Spleen (tissue), 11 donors: ENCODE measurements around the gene FGF8. TPM values are rescaled to one million over a fixed set of nuclear protein-coding genes. Genes with fewer than 3 reads are reported as not detected.

Experiments
- DNase-seq: peaks from one replicate; pipeline ENCODE4 v3.0.0-alpha.2; 2020
- H3K27ac ChIP-seq, 8 donors: fragments of 200-600 bp; sonication (generic) in 7 of 8; 1 replicate in 4 of 8; 2 replicates in 4 of 8; pipeline versions ENCODE4 v1.5.0 to v1.8.0; 2016 to 2021; ENCODE audit warnings: inconsistent platforms in 4 of 8, mild to moderate bottlenecking in 4 of 8, moderate library complexity in 1 of 8
- H3K27me3 ChIP-seq, 7 donors: fragments of 200-600 bp; sonication (generic) in 6 of 7; replicated peaks in 1 of 7; 1 replicate in 4 of 7; 2 replicates in 3 of 7; pipeline versions ENCODE4 v1.5.0 to v1.8.0; 2016 to 2021; ENCODE audit warnings: inconsistent platforms in 3 of 7, mild to moderate bottlenecking in 1 of 7
- H3K36me3 ChIP-seq, 6 donors: fragments of 200-600 bp; sonication (generic) in 5 of 6; 1 replicate in 4 of 6; 2 replicates in 2 of 6; pipeline versions ENCODE4 v1.5.0 to v1.8.0; 2016 to 2021; ENCODE audit warnings: inconsistent platforms in 2 of 6
- H3K4me1 ChIP-seq, 6 donors: fragments of 200-600 bp; sonication (generic) in 5 of 6; 1 replicate in 3 of 6; 2 replicates in 3 of 6; pipeline versions ENCODE4 v1.5.0 to v1.8.0; 2016 to 2021; ENCODE audit warnings: inconsistent platforms in 3 of 6
- H3K4me3 ChIP-seq, 8 donors: fragments of 200-600 bp; sonication (generic) in 7 of 8; 1 replicate in 4 of 8; 2 replicates in 4 of 8; pipeline versions ENCODE4 v1.5.0 to v1.8.0; 2016 to 2021; ENCODE audit warnings: inconsistent platforms in 4 of 8, mild to moderate bottlenecking in 4 of 8, moderate library complexity in 2 of 8
- H3K9me3 ChIP-seq, 8 donors: fragments of 200-600 bp; sonication (generic) in 7 of 8; 1 replicate in 4 of 8; 2 replicates in 4 of 8; pipeline versions ENCODE4 v1.5.0 to v1.8.0; 2016 to 2021; ENCODE audit warnings: inconsistent platforms in 4 of 8
- CTCF ChIP-seq, 11 experiments: fragments of 200-600 bp in 7 of 11; fragments of 450-650 bp in 4 of 11; sonication (generic) in 4 of 11; IDR thresholded peaks in 8 of 11; conservative IDR thresholded peaks in 3 of 11; 1 replicate in 7 of 11; 2 replicates in 4 of 11; pipeline versions ENCODE4 v1.4.0 to v1.8.0; 2016 to 2021; ENCODE audit warnings: antibody characterized with exemption in 11 of 11, inconsistent platforms in 4 of 11, mild to moderate bottlenecking in 1 of 11
- POLR2A ChIP-seq, 3 donors: fragments of 450-650 bp; IDR thresholded peaks; one replicate each; pipeline ENCODE4 v1.5.1; 2017; ENCODE audit warnings: antibody characterized with exemption in 3 of 3, mild to moderate bottlenecking in 1 of 3
- POLR2AphosphoS5 ChIP-seq, 3 donors: sonication (generic); formaldehyde crosslinking; IDR thresholded peaks; one replicate each; pipeline ENCODE4 v1.5.1; 2017; ENCODE audit warnings: antibody characterized with exemption in 3 of 3
- WGBS, 5 donors: extraction: QIAGEN DNeasy Blood & Tissue Kit in 3 of 5; methylation state at CpG; one replicate each; pipeline versions ENCODE4 v1.1.5 to v1.1.7; 2013 to 2018; 5-methylcytosine and 5-hydroxymethylcytosine counted together
- intact Hi-C: fragments of 100-400 bp; cut with DNase I; formaldehyde crosslinking; loops from one replicate; pipeline ENCODE4 v1.15.0; 2023; ENCODE audit warnings: low total_unique reads
- polyA plus RNA-seq, 3 donors: library from polyadenylated mRNA; stranded (reverse); fragments of 200-250 nt; gene quantifications; one replicate each; pipeline ENCODE4 v1.2.1, GENCODE V29; 2013
- total RNA-seq, 7 donors: library from RNA; depleted of rRNA in 3 of 7; stranded (reverse); fragments of >200 nt in 3 of 7; fragmentation: NEBNext Ultra II Directional in 4 of 7; extraction: Animal tissue kit (Norgen Biotek cat#: 25700) in 4 of 7; gene quantifications; one replicate each; pipeline versions ENCODE4 v1.1.0 to v1.2.1, GENCODE V29; 2016 to 2021
- donor health status: healthy with polysubstance abuse.
- donor health status: DM: no; HTN: no; CAD: no; lungs with moderate emphysema.
- donor health status: DM: no; HTN: no; CAD: no.
- donor health status: Bipolar disorder and iron deficiency.
- donor health status: healthy.
- donor health status: DM: no; HTN: no; CAD: no.
- donor health status: DM: yes; HTN: yes; CAD: no.

Gene FGF8
- total and polyA plus RNA-seq, 10 donors, result 0.11 TPM; not detected in 8

GRCh38 chr10:101767966-101768790 is 7.7 kb downstream of the FGF8 start:
- no peaks in the 10 kb centered on the region for H3K36me3 ChIP-seq
- intact Hi-C loops, result no loop called here
- peaks cover 0 to 79% (median 37%) of the 10 kb centered on the region in 7 donors for H3K27me3 ChIP-seq
- WGBS, 5 donors, result 52 to 79% (median 67%) methylated on average over 12 to 14 of the region's 14 CpGs
- no peaks in the 10 kb centered on the region for H3K9me3 ChIP-seq
- no peak for DNase-seq
- peaks cover 0 to 2% (median 0%) of the 10 kb centered on the region in 6 donors for H3K4me1 ChIP-seq
- H3K27ac ChIP-seq, result no peak overlapping the region
- no peak overlapping the region for H3K4me3 ChIP-seq
- no peak for TF ChIP-seq POLR2A (IDR thresholded peaks at IDR 0.05)
- no peak for TF ChIP-seq CTCF (IDR thresholded peaks at IDR 0.05 in 8 of 11, conservative IDR thresholded peaks at IDR 0.05 in 3 of 11)

- peaks cover 0 to 76% (median 31%) of the 10 kb centered on the region in 7 donors for H3K27me3 ChIP-seq
- 47 to 67% (median 52%) methylated on average over 6 of the region's 6 CpGs for WGBS, 5 donors
- intact Hi-C loops, result no loop called here
- H3K4me3 ChIP-seq, result no peak overlapping the region
- no peaks in the 10 kb centered on the region for H3K36me3 ChIP-seq
- no peak overlapping the region for H3K27ac ChIP-seq
- no peaks in the 10 kb centered on the region for H3K4me1 ChIP-seq
- H3K9me3 ChIP-seq, result no peaks in the 10 kb centered on the region
- TF ChIP-seq POLR2AphosphoS5 (IDR thresholded peaks at IDR 0.05), result no peak
- no peak for DNase-seq
Measured at GRCh38 chr10:101767600-101767945, 8.3 kb downstream of the FGF8 start.

DNA sequence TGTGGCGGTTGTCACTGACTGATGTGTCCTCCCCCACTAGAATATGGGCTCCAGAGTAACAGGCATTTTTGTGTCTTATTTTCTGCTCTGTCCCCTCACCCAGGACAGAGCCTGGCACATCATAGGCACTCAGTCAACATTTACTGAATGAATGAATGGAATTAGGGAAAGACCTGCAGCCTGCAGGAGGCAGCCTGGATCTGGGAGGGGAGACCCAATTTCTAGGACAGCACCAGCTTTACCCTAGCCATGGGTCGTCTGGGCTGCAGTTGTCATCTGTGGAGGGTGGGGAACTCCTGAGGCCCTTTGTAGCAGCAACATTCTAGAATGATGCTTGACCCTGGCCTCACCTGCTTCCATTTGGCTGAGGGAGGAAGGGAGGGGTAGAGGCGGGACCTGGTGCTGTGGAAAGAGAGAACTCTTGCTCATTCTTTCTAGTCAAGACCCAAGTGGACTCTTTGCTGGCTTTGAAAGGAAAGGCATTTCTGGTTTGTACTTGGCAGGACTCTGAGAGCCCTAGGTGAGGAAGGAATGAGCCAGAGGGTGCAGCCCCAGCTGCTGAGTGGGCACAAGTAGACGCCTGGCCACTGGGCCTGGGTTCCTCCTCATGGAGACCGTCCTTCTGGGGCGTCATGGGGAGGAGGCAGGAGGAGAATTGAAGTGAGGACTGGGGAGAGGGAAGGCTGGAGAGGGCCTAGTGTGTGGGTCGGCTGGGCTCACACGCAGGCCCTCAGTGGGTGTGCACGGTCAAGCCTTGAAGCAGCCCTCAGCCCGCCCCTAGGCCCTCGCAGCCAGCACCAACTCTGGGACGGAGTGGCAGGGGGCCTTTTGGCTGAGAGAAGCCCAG is 8.9 kb downstream of the FGF8 start:
- no peak overlapping the region for H3K27ac ChIP-seq
- no peaks in the 10 kb centered on the region for H3K36me3 ChIP-seq
- WGBS, 5 donors, result 75 to 89% (median 76%) methylated on average over 12 of the region's 12 CpGs
- peaks cover 0 to 70% (median 25%) of the 10 kb centered on the region in 7 donors for H3K27me3 ChIP-seq
- H3K4me3 ChIP-seq, result no peak overlapping the region
- TF ChIP-seq CTCF (IDR thresholded peaks at IDR 0.05 in 8 of 11, conservative IDR thresholded peaks at IDR 0.05 in 3 of 11) (no peak), POLR2A (IDR thresholded peaks at IDR 0.05) (no peak), POLR2AphosphoS5 (IDR thresholded peaks at IDR 0.05) (no peak)
- H3K4me1 ChIP-seq, result no peaks in the 10 kb centered on the region
- peak; percentile 64 for DNase-seq
- intact Hi-C loops, result no loop called here
- H3K9me3 ChIP-seq, result no peaks in the 10 kb centered on the region

DNA sequence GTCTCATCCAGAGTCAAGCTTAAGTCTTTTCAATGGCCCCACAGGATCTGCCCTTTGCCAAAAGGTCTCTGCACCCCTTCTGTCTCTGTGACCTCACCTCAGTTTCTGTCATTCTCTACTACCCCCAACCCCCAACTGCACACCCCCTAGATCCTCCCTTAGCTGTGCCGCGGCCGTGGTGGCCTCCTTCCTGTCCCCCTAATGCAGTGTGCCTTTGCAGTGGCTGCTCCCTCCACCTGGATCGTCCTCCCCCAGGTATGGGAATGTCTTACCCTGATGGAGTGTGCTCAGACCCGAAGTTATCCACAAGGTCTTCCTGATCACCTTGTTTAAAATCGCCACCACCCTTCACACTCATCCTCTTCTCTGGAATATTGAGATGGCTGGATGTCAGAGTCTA is 9.6 kb downstream of the FGF8 start:
- intact Hi-C loops, result no loop called here
- TF ChIP-seq POLR2AphosphoS5 (IDR thresholded peaks at IDR 0.05) (no peak), POLR2A (IDR thresholded peaks at IDR 0.05) (no peak), CTCF (IDR thresholded peaks at IDR 0.05 in 8 of 11, conservative IDR thresholded peaks at IDR 0.05 in 3 of 11) (no peak)
- peaks cover 0 to 66% (median 19%) of the 10 kb centered on the region in 7 donors for H3K27me3 ChIP-seq
- no peaks in the 10 kb centered on the region for H3K36me3 ChIP-seq
- no peak overlapping the region for H3K4me3 ChIP-seq
- DNase-seq, result peak; percentile 41
- H3K27ac ChIP-seq, result no peak overlapping the region
- H3K4me1 ChIP-seq, result no peaks in the 10 kb centered on the region
- WGBS, 5 donors, result 67 to 82% (median 75%) methylated on average over 6 of the region's 6 CpGs
- no peaks in the 10 kb centered on the region for H3K9me3 ChIP-seq
